ENCODE results near the gene LRRC4C. TPM values are rescaled to one million over a fixed set of nuclear protein-coding genes. Genes with fewer than 3 reads are reported as not detected.

LRRC4C gene
- total and polyA plus RNA-seq, 4 donors = 0.10 to 0.93 (median 0.30) TPM

GRCh38 chr11:41177791-41178190, 281.7 kb downstream of the LRRC4C start (continued):
- no peak for TF ChIP-seq REST (IDR thresholded peaks at IDR 0.05)

DNA sequence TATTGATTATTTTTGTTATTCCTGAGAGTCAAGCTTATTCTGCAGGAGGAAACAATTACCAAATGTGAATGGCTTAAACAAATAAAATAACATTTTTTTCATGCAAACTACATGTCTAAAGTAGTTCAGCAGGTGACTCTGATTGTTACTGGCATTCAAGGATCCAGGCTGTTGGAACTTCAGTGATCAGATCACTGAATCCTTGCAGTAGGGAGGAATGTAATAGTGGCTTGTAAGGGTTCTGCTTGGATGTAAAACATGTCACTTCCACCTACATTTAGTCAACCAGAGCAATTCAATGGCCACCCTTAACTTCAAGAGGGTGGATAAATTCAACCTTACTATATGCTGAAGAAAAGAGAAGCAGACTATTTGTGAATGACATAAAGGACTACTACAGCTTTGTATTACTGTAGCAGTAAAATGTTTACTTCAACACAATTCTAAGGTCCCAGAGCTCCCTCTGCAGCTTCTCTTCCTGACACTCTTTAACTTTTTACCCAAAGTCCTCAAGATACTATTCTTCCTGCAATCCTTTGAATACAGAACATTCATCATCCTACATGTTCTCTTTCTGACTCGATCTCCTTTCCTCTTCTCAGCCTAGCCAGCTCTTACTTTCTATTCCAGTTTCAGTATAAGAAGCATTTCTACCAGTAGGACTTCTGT, 284.0 kb downstream of the LRRC4C start:
- no peaks in the 10 kb centered on the region for H3K36me3 ChIP-seq (ENCODE audit: control insufficient read depth in 4 of 4, insufficient read depth in 3 of 4, low read depth in 1 of 4, low read length in 3 of 4)
- no peaks in the 10 kb centered on the region for H3K9me3 ChIP-seq (ENCODE audit: control insufficient read depth in 4 of 4, low read length in 3 of 4)
- no peaks in the 10 kb centered on the region for H3K4me1 ChIP-seq (ENCODE audit: control insufficient read depth in 4 of 4, insufficient read depth in 4 of 4, low read length in 3 of 4)
- H3K27ac ChIP-seq (ENCODE audit: low read depth in 1 of 2, low read length in 2 of 2) = no peak overlapping the region
- no peak overlapping the region for H3K9ac ChIP-seq (ENCODE audit: low read depth in 1 of 2, low read length in 2 of 2)
- whole genome bisulfite sequencing = 52% methylated on average over 1 of the region's 1 CpG
- H3K27me3 ChIP-seq (ENCODE audit: control insufficient read depth in 4 of 4, insufficient read depth in 4 of 4, low read length in 3 of 4) = no peaks in the 10 kb centered on the region
- DNase-seq (ENCODE audit: low spot score) = no peak
- TF ChIP-seq MAX (IDR thresholded peaks at IDR 0.05) = no peak
- peak; percentile 39 to 58 for TF ChIP-seq RAD21 (IDR thresholded peaks at IDR 0.05)
- no peak overlapping the region for H3K4me3 ChIP-seq (ENCODE audit: low read depth in 1 of 3, low read length in 3 of 3)

DNA sequence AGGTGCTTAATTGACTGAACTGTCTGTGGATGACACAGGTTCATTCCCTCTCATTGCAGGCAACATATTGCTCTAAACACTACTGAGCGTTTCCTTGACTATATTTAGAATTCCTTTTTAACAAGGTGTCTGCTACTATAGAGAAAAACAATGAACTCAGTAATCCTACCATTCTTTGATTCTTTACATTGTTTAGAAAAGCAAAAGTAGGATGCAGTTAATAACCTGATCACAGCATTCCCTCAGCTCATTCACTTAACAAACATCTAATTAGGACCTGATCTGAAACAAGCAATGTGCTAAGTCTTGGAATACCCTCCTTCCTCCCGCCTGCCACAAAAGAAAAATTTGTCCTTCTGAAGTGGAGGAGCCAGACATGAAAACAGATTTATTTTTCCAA, 313.1 kb downstream of the LRRC4C start:
- 68% methylated on average over 2 of the region's 2 CpGs for WGBS
- TF ChIP-seq, protein P1, sequence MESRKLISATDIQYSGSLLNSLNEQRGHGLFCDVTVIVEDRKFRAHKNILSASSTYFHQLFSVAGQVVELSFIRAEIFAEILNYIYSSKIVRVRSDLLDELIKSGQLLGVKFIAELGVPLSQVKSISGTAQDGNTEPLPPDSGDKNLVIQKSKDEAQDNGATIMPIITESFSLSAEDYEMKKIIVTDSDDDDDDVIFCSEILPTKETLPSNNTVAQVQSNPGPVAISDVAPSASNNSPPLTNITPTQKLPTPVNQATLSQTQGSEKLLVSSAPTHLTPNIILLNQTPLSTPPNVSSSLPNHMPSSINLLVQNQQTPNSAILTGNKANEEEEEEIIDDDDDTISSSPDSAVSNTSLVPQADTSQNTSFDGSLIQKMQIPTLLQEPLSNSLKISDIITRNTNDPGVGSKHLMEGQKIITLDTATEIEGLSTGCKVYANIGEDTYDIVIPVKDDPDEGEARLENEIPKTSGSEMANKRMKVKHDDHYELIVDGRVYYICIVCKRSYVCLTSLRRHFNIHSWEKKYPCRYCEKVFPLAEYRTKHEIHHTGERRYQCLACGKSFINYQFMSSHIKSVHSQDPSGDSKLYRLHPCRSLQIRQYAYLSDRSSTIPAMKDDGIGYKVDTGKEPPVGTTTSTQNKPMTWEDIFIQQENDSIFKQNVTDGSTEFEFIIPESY (IDR thresholded peaks at IDR 0.05) = no peak
- H3K4me3 ChIP-seq (ENCODE audit: low read depth in 1 of 3, low read length in 3 of 3) = no peak overlapping the region
- no peak overlapping the region for H3K9ac ChIP-seq (ENCODE audit: low read depth in 1 of 2, low read length in 2 of 2)
- H3K4me1 ChIP-seq (ENCODE audit: control insufficient read depth in 4 of 4, insufficient read depth in 4 of 4, low read length in 3 of 4) = no peaks in the 10 kb centered on the region
- no peak overlapping the region for H3K27ac ChIP-seq (ENCODE audit: low read depth in 1 of 2, low read length in 2 of 2)
- no peak for DNase-seq (ENCODE audit: low spot score)
- H3K36me3 ChIP-seq (ENCODE audit: control insufficient read depth in 4 of 4, insufficient read depth in 3 of 4, low read depth in 1 of 4, low read length in 3 of 4) = no peaks in the 10 kb centered on the region
- H3K27me3 ChIP-seq (ENCODE audit: control insufficient read depth in 4 of 4, insufficient read depth in 4 of 4, low read length in 3 of 4) = no peaks in the 10 kb centered on the region
- no peaks in the 10 kb centered on the region for H3K9me3 ChIP-seq (ENCODE audit: control insufficient read depth in 4 of 4, low read length in 3 of 4)

GRCh38 chr11:41145420-41145819, 314.0 kb downstream of the LRRC4C start:
- 83% methylated on average over 5 of the region's 5 CpGs for WGBS
- no peaks in the 10 kb centered on the region for H3K4me1 ChIP-seq (ENCODE audit: control insufficient read depth in 4 of 4, insufficient read depth in 4 of 4, low read length in 3 of 4)
- TF ChIP-seq GABPA (IDR thresholded peaks at IDR 0.05 in 1 of 2, conservative IDR thresholded peaks at IDR 0.05 in 1 of 2) (no peak), TAF1 (conservative IDR thresholded peaks at IDR 0.05) (no peak), CTCF (IDR thresholded peaks at IDR 0.05; ENCODE audit: low read depth, low read length, missing input control) (no peak), REST (IDR thresholded peaks at IDR 0.05) (no peak), EGR1 (IDR thresholded peaks at IDR 0.05; ENCODE audit: low read depth in 2 of 2) (no peak), RXRA (IDR thresholded peaks at IDR 0.05) (no peak), YY1 (IDR thresholded peaks at IDR 0.05) (no peak), HNF4A (conservative IDR thresholded peaks at IDR 0.05) (no peak), FOXA2 (IDR thresholded peaks at IDR 0.05) (no peak), HNF4G (IDR thresholded peaks at IDR 0.05) (no peak)
- H3K9ac ChIP-seq (ENCODE audit: low read depth in 1 of 2, low read length in 2 of 2) = no peak overlapping the region
- DNase-seq (ENCODE audit: low spot score) = no peak
- H3K27ac ChIP-seq (ENCODE audit: low read depth in 1 of 2, low read length in 2 of 2) = no peak overlapping the region
- H3K36me3 ChIP-seq (ENCODE audit: control insufficient read depth in 4 of 4, insufficient read depth in 3 of 4, low read depth in 1 of 4, low read length in 3 of 4) = no peaks in the 10 kb centered on the region
- H3K9me3 ChIP-seq (ENCODE audit: control insufficient read depth in 4 of 4, low read length in 3 of 4) = no peaks in the 10 kb centered on the region
- no peaks in the 10 kb centered on the region for H3K27me3 ChIP-seq (ENCODE audit: control insufficient read depth in 4 of 4, insufficient read depth in 4 of 4, low read length in 3 of 4)
- H3K4me3 ChIP-seq (ENCODE audit: low read depth in 1 of 3, low read length in 3 of 3) = no peak overlapping the region

Data from liver (tissue), 9 donors.